ENCODE data around the gene KRT79. TPM values are rescaled to one million over a fixed set of nuclear protein-coding genes. Genes with fewer than 3 reads are reported as not detected.
A peak's percentile ranks its signal among the peaks of the same experiment; 100 is the strongest.

KRT79 gene
- total RNA-seq, 6 donors from 2014 or later: 0.30 to 8.9 (median 1.3) TPM; not detected in 2

DNA sequence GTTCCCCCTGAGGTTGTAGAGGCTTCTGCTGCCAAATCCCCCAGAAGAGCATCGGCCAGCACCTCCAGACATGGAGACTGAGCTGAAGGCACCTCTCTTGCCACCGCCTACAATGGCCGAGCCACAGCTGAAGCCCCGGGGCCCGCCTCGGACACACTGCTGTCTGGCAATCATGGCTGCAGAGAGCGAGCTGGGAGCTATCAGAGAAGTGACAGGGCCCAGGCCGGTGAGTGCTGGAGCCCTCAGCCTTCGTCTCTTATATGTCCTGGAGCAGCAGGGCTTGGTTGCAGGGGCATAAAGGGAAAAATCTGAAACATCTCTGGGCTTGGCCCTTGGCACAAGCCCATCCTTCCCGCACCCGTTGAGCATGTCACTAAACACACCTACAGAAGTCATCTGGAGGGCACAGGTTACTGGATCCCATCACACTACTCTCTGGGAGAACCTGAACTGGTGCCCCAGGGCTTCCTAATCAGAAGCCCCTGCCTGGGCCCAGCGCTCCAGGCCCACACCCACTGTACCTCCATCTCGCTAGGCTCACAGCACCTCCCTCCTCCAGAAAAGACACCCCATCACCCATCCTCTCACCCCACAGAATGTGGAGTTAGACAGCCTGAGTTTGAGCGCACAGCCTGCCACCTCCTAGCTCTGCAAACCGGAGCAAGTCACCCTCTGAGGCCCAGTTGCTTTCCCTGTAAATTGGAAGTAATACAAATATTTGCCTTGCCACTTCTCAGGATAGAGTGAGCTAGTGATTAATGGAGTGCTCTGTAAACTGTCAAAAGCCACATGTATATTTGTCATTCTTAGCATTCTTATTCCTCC, 20.0 kb downstream of the KRT79 start, which contains the start of gene KRT4:
TSS of gene KRT4 (minus strand) at position 232 of the 825 bp plus-strand sequence. CDS start at position 174, 58 bp downstream.
- 61 to 81% methylated on average over 13 to 15 of the region's 15 CpGs for WGBS, 2 donors
- ATAC-seq (ENCODE audit: low FRiP score in 2 of 2) (peak; percentile 20 to 88), DNase-seq (no peak)
- peaks cover 0 to 5% (median 0%) of the 10 kb centered on the region in 4 donors for H3K27me3 ChIP-seq
- TF ChIP-seq, protein P1, sequence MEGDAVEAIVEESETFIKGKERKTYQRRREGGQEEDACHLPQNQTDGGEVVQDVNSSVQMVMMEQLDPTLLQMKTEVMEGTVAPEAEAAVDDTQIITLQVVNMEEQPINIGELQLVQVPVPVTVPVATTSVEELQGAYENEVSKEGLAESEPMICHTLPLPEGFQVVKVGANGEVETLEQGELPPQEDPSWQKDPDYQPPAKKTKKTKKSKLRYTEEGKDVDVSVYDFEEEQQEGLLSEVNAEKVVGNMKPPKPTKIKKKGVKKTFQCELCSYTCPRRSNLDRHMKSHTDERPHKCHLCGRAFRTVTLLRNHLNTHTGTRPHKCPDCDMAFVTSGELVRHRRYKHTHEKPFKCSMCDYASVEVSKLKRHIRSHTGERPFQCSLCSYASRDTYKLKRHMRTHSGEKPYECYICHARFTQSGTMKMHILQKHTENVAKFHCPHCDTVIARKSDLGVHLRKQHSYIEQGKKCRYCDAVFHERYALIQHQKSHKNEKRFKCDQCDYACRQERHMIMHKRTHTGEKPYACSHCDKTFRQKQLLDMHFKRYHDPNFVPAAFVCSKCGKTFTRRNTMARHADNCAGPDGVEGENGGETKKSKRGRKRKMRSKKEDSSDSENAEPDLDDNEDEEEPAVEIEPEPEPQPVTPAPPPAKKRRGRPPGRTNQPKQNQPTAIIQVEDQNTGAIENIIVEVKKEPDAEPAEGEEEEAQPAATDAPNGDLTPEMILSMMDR (IDR thresholded peaks at IDR 0.05): no peak
- TF ChIP-seq EP300 (IDR thresholded peaks at IDR 0.05) (no peak), POLR2A (IDR thresholded peaks at IDR 0.05) (no peak), POLR2AphosphoS5 (IDR thresholded peaks at IDR 0.05) (no peak)
- H3K36me3 ChIP-seq: no peaks in the 10 kb centered on the region
- peak within 1 kb of the TSS in 1 of 4 donors; percentile 16 for H3K4me3 ChIP-seq
- H3K4me1 ChIP-seq: peaks cover 3 to 25% (median 18%) of the 10 kb centered on the region in 4 donors
- H3K9me3 ChIP-seq: no peaks in the 10 kb centered on the region
- no peak within 1 kb of the TSS for H3K27ac ChIP-seq

- H3K4me3 ChIP-seq: peak overlapping the region in 1 of 4 donors; percentile 16
- WGBS, 2 donors: 74 to 76% methylated on average over 8 to 10 of the region's 10 CpGs
- H3K4me1 ChIP-seq: peaks cover 3 to 25% (median 18%) of the 10 kb centered on the region in 4 donors
- ATAC-seq (ENCODE audit: low FRiP score in 2 of 2): no peak
- H3K9me3 ChIP-seq: no peaks in the 10 kb centered on the region
- peaks cover 0 to 5% (median 0%) of the 10 kb centered on the region in 4 donors for H3K27me3 ChIP-seq
- no peaks in the 10 kb centered on the region for H3K36me3 ChIP-seq
- TF ChIP-seq, protein P1 (IDR thresholded peaks at IDR 0.05): no peak
- TF ChIP-seq EP300 (IDR thresholded peaks at IDR 0.05) (no peak), POLR2AphosphoS5 (IDR thresholded peaks at IDR 0.05) (no peak), POLR2A (IDR thresholded peaks at IDR 0.05) (no peak)
- no peak overlapping the region for H3K27ac ChIP-seq
- no peak for DNase-seq
These were observed 20.8 kb downstream of the KRT79 start for GRCh38 chr12:52813203-52813819.

DNA sequence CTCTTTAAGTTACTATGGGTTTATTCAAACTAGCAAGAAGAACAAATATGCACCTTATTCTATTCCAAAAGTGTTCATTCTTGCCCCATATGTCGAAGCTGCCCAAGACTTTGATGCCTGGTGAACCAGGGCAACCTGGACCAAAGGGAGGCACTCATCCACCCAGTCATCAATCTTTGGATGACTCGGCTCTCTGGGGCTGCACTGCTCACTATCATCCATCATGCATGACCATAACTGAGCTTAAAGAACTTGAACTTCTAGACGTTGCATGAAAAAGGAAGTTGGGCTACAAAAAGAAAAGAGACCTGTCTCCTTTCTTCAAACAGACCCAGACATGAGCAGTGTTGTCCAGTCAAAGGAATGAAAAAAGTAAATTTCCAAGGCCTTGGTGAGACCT, 21.4 kb downstream of the KRT79 start:
- Histone ChIP-seq H3K27me3 (peaks cover 0 to 5% (median 0%) of the 10 kb centered on the region in 4 donors), H3K4me3 (peak overlapping the region in 1 of 4 donors; percentile 16), H3K36me3 (no peaks in the 10 kb centered on the region), H3K9me3 (no peaks in the 10 kb centered on the region), H3K27ac (no peak overlapping the region), H3K4me1 (peaks cover 3 to 25% (median 18%) of the 10 kb centered on the region in 4 donors)
- TF ChIP-seq POLR2AphosphoS5 (IDR thresholded peaks at IDR 0.05) (no peak), POLR2A (IDR thresholded peaks at IDR 0.05) (no peak), EP300 (IDR thresholded peaks at IDR 0.05) (no peak)
- TF ChIP-seq, protein P1 (IDR thresholded peaks at IDR 0.05): no peak
- ATAC-seq (ENCODE audit: low FRiP score in 2 of 2) (no peak), DNase-seq (no peak)
- 42 to 48% methylated on average over 3 of the region's 3 CpGs for WGBS, 2 donors

DNA sequence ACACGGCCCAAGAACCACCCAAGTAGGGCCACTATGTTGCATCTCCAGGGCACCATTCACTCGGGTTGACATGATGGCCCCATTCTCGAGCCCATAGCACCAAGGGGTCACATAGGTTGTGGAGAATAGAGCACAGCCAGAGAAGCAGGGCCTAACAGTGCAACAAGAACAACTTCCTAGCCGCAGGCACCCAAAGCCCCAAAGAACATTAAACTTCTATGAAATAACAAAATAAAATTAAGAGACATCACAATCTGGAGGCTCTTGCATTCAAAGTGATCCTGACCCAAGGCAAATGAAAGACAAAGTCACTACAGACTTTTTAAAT, 22.1 kb downstream of the KRT79 start:
- WGBS, 2 donors: 50 to 65% methylated on average over 1 to 4 of the region's 4 CpGs
- ATAC-seq (ENCODE audit: low FRiP score in 2 of 2): no peak
- DNase-seq: no peak
- no peak for TF ChIP-seq POLR2AphosphoS5 (IDR thresholded peaks at IDR 0.05)
- no peak for TF ChIP-seq EP300 (IDR thresholded peaks at IDR 0.05)
- no peak for TF ChIP-seq POLR2A (IDR thresholded peaks at IDR 0.05)
- TF ChIP-seq, protein P1 (IDR thresholded peaks at IDR 0.05): no peak
- H3K27ac ChIP-seq: no peak overlapping the region
- H3K36me3 ChIP-seq: no peaks in the 10 kb centered on the region
- peaks cover 3 to 25% (median 18%) of the 10 kb centered on the region in 4 donors for H3K4me1 ChIP-seq
- no peaks in the 10 kb centered on the region for H3K9me3 ChIP-seq
- peaks cover 0 to 5% (median 0%) of the 10 kb centered on the region in 4 donors for H3K27me3 ChIP-seq
- H3K4me3 ChIP-seq: no peak overlapping the region
